ENCODE measurements around the gene MYOZ1.

The MYOZ1 gene

DNA sequence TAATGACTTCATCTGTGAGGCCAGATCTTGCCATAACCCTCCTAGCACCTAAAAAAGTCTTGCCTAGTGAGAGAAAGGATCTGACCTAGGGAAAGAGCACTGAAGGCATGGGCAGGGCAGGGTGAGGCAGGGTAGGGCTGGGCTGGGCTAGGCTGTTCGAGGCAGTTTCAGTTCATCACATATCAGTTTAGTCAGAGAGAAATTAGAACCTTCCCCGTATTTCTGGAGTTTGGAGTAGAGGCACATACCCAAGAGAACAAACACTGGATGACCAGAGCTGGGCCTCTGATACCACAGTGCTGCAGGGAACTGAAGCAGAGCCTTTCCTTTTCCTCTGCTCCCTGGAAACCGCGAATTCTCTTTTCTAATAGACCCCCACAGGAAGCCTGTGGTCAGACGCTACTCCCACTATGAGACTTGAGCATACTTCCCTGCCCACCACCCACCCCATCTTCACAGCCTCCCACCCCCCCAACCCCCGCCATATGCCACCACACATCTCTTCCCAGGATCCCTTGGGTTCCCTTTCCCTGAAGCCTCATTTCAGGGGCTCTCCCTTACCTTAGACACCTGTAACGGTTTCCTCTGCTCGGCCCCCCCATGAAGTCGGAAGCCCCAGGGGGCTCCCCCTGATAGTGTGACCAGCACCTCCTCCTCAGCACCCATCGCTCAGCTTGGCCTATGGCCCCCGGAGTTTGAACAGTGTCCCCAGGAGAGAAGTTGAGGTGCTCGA is 14.1 kb upstream of the MYOZ1 start:
- Histone ChIP-seq H3K27me3 (ENCODE audit: insufficient read depth, low read length) (no peaks in the 10 kb centered on the region), H2AFZ (ENCODE audit: low read depth, low read length) (no peak overlapping the region), H3K9me3 (ENCODE audit: low read length) (no peaks in the 10 kb centered on the region), H3K4me3 (ENCODE audit: low read length) (no peak overlapping the region), H3K36me3 (ENCODE audit: insufficient read depth, low read length) (no peaks in the 10 kb centered on the region), H3K4me1 (ENCODE audit: insufficient read depth, low read length) (peaks cover 3% of the 10 kb centered on the region)

GRCh38 chr10:73653701-73654100 is 12.4 kb upstream of the MYOZ1 start:
- Histone ChIP-seq H3K27me3 (ENCODE audit: insufficient read depth, low read length) (no peaks in the 10 kb centered on the region), H2AFZ (ENCODE audit: low read depth, low read length) (no peak overlapping the region), H3K9me3 (ENCODE audit: low read length) (no peaks in the 10 kb centered on the region), H3K4me1 (ENCODE audit: insufficient read depth, low read length) (peaks cover 3% of the 10 kb centered on the region), H3K4me3 (ENCODE audit: low read length) (no peak overlapping the region), H3K36me3 (ENCODE audit: insufficient read depth, low read length) (no peaks in the 10 kb centered on the region)

DNA sequence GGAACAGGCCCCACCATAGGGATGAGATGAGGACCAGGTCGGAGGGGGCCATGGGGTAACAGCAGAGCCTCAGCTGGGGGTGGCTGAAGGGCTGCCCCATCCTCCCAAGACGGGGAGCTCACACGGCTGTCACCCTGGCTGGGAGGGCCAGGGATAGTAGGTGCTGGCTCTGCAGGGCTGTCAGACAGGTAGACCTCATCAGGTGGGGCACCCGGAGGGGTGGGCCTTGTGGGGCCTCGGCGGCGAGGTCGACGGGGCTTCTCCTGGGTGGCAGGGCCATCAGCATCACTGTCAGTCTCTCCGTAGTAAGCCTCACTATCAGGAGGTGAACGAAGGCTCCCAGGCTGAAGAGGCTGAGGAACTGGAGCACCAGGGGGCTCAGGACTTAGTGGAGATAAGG is 11.9 kb upstream of the MYOZ1 start:
- Histone ChIP-seq H3K9me3 (ENCODE audit: low read length) (no peaks in the 10 kb centered on the region), H3K4me3 (ENCODE audit: low read length) (no peak overlapping the region), H3K4me1 (ENCODE audit: insufficient read depth, low read length) (peaks cover 3% of the 10 kb centered on the region), H3K36me3 (ENCODE audit: insufficient read depth, low read length) (no peaks in the 10 kb centered on the region), H3K27me3 (ENCODE audit: insufficient read depth, low read length) (no peaks in the 10 kb centered on the region), H2AFZ (ENCODE audit: low read depth, low read length) (no peak overlapping the region)

- no peak overlapping the region for H3K4me3 ChIP-seq (ENCODE audit: low read length)
These were observed 9.5 kb upstream of the MYOZ1 start for GRCh38 chr10:73650537-73651331.

DNA sequence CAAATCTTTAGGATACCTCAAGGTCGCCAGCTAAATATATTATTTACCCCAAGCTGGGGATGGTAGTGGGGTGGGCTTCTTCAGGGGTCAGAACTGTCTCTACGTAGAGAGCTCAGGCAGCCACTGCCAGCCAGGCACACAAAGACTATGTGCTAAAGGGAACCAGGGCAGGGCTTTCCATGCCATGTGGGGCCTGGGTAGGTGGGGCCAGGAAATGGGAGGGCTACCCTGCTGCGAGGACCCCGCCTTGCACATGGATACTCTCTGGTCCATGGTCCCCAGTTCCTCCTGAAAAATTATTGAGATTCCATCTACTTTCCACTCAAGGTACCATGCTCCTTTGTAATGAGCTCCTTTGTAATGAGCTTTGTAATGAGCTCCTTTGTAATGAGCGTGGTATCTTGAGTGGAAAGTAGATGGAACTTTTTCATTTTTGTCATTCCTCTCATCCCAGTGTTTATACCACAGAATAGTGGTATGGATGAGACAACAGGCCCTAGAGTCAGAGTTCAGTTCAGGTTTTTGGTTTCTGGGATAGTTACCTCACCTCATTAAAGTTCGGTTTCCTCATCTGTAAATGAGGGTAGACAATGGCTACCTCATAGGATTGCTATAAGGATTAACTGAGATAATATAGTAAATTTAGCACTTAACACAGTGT is 8.7 kb upstream of the MYOZ1 start:
- H3K4me3 ChIP-seq (ENCODE audit: low read length): no peak overlapping the region

More at GRCh38 chr10:73650537-73651331, 9.5 kb upstream of the MYOZ1 start:
- peaks cover 3% of the 10 kb centered on the region for H3K4me1 ChIP-seq (ENCODE audit: insufficient read depth, low read length)
- H3K9me3 ChIP-seq (ENCODE audit: low read length): no peaks in the 10 kb centered on the region
- no peaks in the 10 kb centered on the region for H3K27me3 ChIP-seq (ENCODE audit: insufficient read depth, low read length)
- H3K36me3 ChIP-seq (ENCODE audit: insufficient read depth, low read length): no peaks in the 10 kb centered on the region
- no peak overlapping the region for H2AFZ ChIP-seq (ENCODE audit: low read depth, low read length)

GRCh38 chr10:73648975-73649829 is 7.9 kb upstream of the MYOZ1 start:
- H3K4me1 ChIP-seq (ENCODE audit: insufficient read depth, low read length): peaks cover 3% of the 10 kb centered on the region
- no peaks in the 10 kb centered on the region for H3K9me3 ChIP-seq (ENCODE audit: low read length)
- H3K27me3 ChIP-seq (ENCODE audit: insufficient read depth, low read length): no peaks in the 10 kb centered on the region
- H3K36me3 ChIP-seq (ENCODE audit: insufficient read depth, low read length): no peaks in the 10 kb centered on the region
- H2AFZ ChIP-seq (ENCODE audit: low read depth, low read length): no peak overlapping the region
- no peak overlapping the region for H3K4me3 ChIP-seq (ENCODE audit: low read length)

More for the DNA sequence above, 8.7 kb upstream of the MYOZ1 start:
- Histone ChIP-seq H3K27me3 (ENCODE audit: insufficient read depth, low read length) (no peaks in the 10 kb centered on the region), H3K4me1 (ENCODE audit: insufficient read depth, low read length) (peaks cover 3% of the 10 kb centered on the region), H2AFZ (ENCODE audit: low read depth, low read length) (no peak overlapping the region), H3K9me3 (ENCODE audit: low read length) (no peaks in the 10 kb centered on the region), H3K36me3 (ENCODE audit: insufficient read depth, low read length) (no peaks in the 10 kb centered on the region)

GRCh38 chr10:73647875-73648651 is 6.8 kb upstream of the MYOZ1 start:
- Histone ChIP-seq H3K4me1 (ENCODE audit: insufficient read depth, low read length) (peaks cover 3% of the 10 kb centered on the region), H2AFZ (ENCODE audit: low read depth, low read length) (peak overlapping the region; percentile 71)

DNA sequence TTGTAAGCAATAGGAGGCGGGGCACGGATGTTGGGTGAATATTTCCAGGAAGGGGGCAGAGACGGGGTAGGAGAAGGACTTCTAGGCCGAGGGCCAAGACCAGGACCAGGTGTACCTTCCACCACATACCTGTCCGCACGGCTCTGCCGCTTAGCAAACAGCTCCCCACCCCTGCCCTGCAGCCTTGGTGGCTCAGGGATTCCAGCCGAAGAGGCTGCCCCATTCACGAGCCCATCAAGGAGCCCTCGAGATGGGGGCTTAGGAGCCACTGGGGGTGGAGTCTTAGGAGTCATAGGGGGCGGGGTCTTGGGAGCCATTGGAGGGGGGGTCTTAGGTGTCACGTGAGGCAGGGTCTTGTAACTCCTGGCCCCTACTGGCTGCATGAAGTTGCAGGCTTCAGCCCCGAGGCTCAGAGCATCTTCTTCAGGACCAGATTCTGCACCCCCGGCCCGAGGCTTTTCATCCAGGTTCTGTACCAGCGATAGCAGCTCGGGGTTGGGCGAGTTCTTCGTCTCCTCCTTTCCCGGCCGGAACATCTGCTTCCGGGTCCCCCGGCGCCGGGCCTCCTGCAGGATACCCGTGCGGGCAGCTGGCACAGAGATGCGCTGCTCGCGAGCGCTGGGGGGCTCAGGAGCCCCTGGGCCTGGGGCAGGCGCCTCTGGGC is 6.1 kb upstream of the MYOZ1 start:
- H3K27me3 ChIP-seq (ENCODE audit: insufficient read depth, low read length): no peaks in the 10 kb centered on the region
- H3K9me3 ChIP-seq (ENCODE audit: low read length): no peaks in the 10 kb centered on the region
- no peaks in the 10 kb centered on the region for H3K36me3 ChIP-seq (ENCODE audit: insufficient read depth, low read length)
- H2AFZ ChIP-seq (ENCODE audit: low read depth, low read length): peak overlapping the region; percentile 71
- peaks cover 3% of the 10 kb centered on the region for H3K4me1 ChIP-seq (ENCODE audit: insufficient read depth, low read length)
- peak overlapping the region; percentile 55 for H3K4me3 ChIP-seq (ENCODE audit: low read length)

More at GRCh38 chr10:73647875-73648651, 6.8 kb upstream of the MYOZ1 start:
- no peaks in the 10 kb centered on the region for H3K9me3 ChIP-seq (ENCODE audit: low read length)
- H3K36me3 ChIP-seq (ENCODE audit: insufficient read depth, low read length): no peaks in the 10 kb centered on the region
- H3K27me3 ChIP-seq (ENCODE audit: insufficient read depth, low read length): no peaks in the 10 kb centered on the region
- peak overlapping the region; percentile 55 for H3K4me3 ChIP-seq (ENCODE audit: low read length)

DNA sequence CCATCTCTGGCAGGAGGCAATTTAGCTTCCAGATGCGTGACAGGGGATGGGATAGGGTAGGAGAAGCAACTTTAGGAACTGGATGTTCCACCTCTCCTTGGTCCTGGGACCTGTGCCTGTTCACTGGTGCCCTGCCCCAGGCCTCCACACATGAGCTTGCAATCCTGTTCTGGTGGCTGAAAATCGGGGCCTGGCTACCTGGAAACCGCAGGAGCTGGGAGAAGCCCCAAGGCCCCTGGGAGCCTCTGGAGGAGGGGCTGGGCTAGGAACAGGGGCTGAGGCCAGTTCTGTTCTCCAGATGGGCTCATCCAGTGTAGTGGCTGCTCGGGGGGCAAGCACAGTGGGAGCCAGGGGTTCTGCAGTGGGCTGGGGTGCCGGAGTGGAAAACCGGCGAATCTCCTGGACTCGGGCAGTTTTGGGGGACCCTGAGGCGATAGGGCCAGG is 5.3 kb upstream of the MYOZ1 start:
- H2AFZ ChIP-seq (ENCODE audit: low read depth, low read length): no peak overlapping the region
- peaks cover 3% of the 10 kb centered on the region for H3K4me1 ChIP-seq (ENCODE audit: insufficient read depth, low read length)
- no peaks in the 10 kb centered on the region for H3K36me3 ChIP-seq (ENCODE audit: insufficient read depth, low read length)
- H3K4me3 ChIP-seq (ENCODE audit: low read length): no peak overlapping the region
- no peaks in the 10 kb centered on the region for H3K27me3 ChIP-seq (ENCODE audit: insufficient read depth, low read length)
- no peaks in the 10 kb centered on the region for H3K9me3 ChIP-seq (ENCODE audit: low read length)

DNA sequence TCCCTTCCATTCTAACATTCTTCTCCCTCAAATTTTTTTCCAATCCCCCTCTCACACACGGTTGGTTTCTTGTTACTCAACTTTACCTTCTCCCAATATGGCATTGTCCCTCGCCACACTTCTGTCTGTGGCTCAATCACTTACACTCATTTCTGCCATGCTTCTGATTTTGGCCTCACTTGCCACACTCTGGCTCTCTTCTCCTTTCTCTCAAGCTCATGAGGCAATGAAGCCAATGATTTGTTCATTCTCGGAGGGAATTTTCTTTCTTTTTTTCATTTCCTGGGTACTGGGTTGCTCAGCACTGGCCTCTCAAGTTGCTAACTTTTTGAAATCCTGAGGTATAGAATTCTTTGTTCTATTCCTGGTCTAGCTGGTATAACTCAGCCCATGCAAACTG is 4.0 kb upstream of the MYOZ1 start:
- H3K4me1 ChIP-seq (ENCODE audit: insufficient read depth, low read length): no peaks in the 10 kb centered on the region
- H3K9me3 ChIP-seq (ENCODE audit: low read length): no peaks in the 10 kb centered on the region
- H2AFZ ChIP-seq (ENCODE audit: low read depth, low read length): no peak overlapping the region
- H3K36me3 ChIP-seq (ENCODE audit: insufficient read depth, low read length): no peaks in the 10 kb centered on the region
- no peaks in the 10 kb centered on the region for H3K27me3 ChIP-seq (ENCODE audit: insufficient read depth, low read length)
- no peak overlapping the region for H3K4me3 ChIP-seq (ENCODE audit: low read length)

DNA sequence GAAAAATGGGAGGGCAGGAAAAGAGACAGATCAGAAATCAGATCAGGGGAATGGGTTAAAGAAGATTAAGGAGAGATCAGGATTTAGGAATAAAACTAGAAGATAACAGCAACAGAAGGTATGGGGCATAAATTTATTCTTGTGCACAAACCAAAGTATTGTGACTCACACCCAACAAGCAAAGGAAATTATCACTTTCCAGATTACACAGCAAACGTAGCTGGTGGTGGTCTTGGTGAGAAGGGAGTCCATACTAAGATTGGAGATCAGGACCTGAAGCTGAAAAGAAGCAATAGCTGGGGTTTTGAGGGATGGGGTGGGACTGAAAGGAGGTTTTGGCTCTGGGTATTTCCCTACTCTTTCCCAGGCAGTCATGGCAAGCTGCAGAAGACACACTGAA is 3.5 kb upstream of the MYOZ1 start:
- Histone ChIP-seq H3K4me1 (ENCODE audit: insufficient read depth, low read length) (no peaks in the 10 kb centered on the region), H3K4me3 (ENCODE audit: low read length) (no peak overlapping the region), H3K9me3 (ENCODE audit: low read length) (no peaks in the 10 kb centered on the region), H3K36me3 (ENCODE audit: insufficient read depth, low read length) (no peaks in the 10 kb centered on the region), H3K27me3 (ENCODE audit: insufficient read depth, low read length) (no peaks in the 10 kb centered on the region), H2AFZ (ENCODE audit: low read depth, low read length) (peak overlapping the region; percentile 48)
